Sigmoid colon (tissue), 7 donors: ENCODE measurements around the gene SIAH1. TPM values are rescaled to one million over a fixed set of nuclear protein-coding genes. Genes with fewer than 3 reads are reported as not detected.
"Not testable (repeated sequence)": the region's sequence is repeated elsewhere in the genome, so short reads cannot be mapped to it uniquely, and the experiment has no call there.

Experiments
- DNase-seq: peaks from one replicate; pipeline ENCODE4 v3.0.0-alpha.2; 2019
- H3K27ac ChIP-seq, 4 donors: fragments of 200-600 bp; sonication (generic); one replicate each; pipeline ENCODE4 v1.5.1; 2016 to 2019; ENCODE audit warnings: mild to moderate bottlenecking in 1 of 4
- H3K27me3 ChIP-seq, 3 donors: fragments of 200-600 bp; sonication (generic); one replicate each; pipeline ENCODE4 v1.5.1; 2019; ENCODE audit warnings: mild to moderate bottlenecking in 1 of 3
- H3K36me3 ChIP-seq, 4 donors: fragments of 200-600 bp; sonication (generic); one replicate each; pipeline ENCODE4 v1.5.1; 2016 to 2019
- H3K4me1 ChIP-seq, 4 donors: fragments of 200-600 bp; sonication (generic); one replicate each; pipeline ENCODE4 v1.5.1; 2017 to 2019
- H3K4me3 ChIP-seq, 4 donors: fragments of 200-600 bp; sonication (generic); one replicate each; pipeline ENCODE4 v1.5.1; 2017 to 2019; ENCODE audit warnings: mild to moderate bottlenecking in 2 of 4, moderate library complexity in 1 of 4
- H3K9me3 ChIP-seq, 4 donors: fragments of 200-600 bp in 3 of 4; sonication (generic) in 3 of 4; one replicate each; pipeline versions ENCODE4 v1.5.1 to v1.6.1; 2013 to 2019
- CTCF ChIP-seq, 4 experiments: fragments of 450-650 bp in 3 of 4; fragments of 200-600 bp in 1 of 4; IDR thresholded peaks; one replicate each; pipeline ENCODE4 v1.5.1; 2016 to 2019; ENCODE audit warnings: antibody characterized with exemption in 4 of 4, mild to moderate bottlenecking in 3 of 4, moderate library complexity in 2 of 4
- EP300 ChIP-seq, 4 donors: sonication (generic); formaldehyde crosslinking; IDR thresholded peaks; one replicate each; pipeline ENCODE4 v1.6.1; 2017; ENCODE audit warnings: antibody characterized with exemption in 4 of 4
- POLR2A ChIP-seq, 2 donors: fragments of 450-650 bp; IDR thresholded peaks; one replicate each; pipeline ENCODE4 v1.6.1; 2016; ENCODE audit warnings: antibody characterized with exemption in 2 of 2, mild to moderate bottlenecking in 2 of 2, moderate library complexity in 2 of 2
- POLR2AphosphoS5 ChIP-seq, 4 donors: sonication (generic); formaldehyde crosslinking; IDR thresholded peaks; one replicate each; pipeline ENCODE4 v1.6.1; 2017; ENCODE audit warnings: antibody characterized with exemption in 4 of 4
- WGBS, 2 donors: extraction: QIAGEN DNeasy Blood & Tissue Kit; methylation state at CpG; one replicate each; pipeline ENCODE4 v1.1.7; 2013; 5-methylcytosine and 5-hydroxymethylcytosine counted together
- intact Hi-C: fragments of 100-400 bp; cut with DNase I; formaldehyde crosslinking; loops from one replicate; pipeline ENCODE4 v1.15.1; 2023
- polyA plus RNA-seq, 3 donors: library from polyadenylated mRNA; stranded (reverse); fragments of 200-250 nt; gene quantifications; one replicate each; pipeline ENCODE4 v1.2.3, GENCODE V29; 2013
- total RNA-seq, 4 donors: library from RNA; depleted of rRNA; stranded (reverse); fragments of >200 nt; gene quantifications; one replicate each; pipeline ENCODE4 v1.1.0, GENCODE V29; 2016
- donor health status: healthy with polysubstance abuse.
- donor health status: Bipolar disorder and iron deficiency.
- donor health status: healthy.

Gene SIAH1
- total and polyA plus RNA-seq, 7 donors: 18.1 to 37.4 (median 25.5) TPM

GRCh38 chr16:48382131-48382530 is 3.1 kb downstream of the SIAH1 start:
- no peak for TF ChIP-seq POLR2A (IDR thresholded peaks at IDR 0.05)
- no peak for TF ChIP-seq POLR2AphosphoS5 (IDR thresholded peaks at IDR 0.05)
- TF ChIP-seq EP300 (IDR thresholded peaks at IDR 0.05): no peak
- no peak for TF ChIP-seq CTCF (IDR thresholded peaks at IDR 0.05)
- Histone ChIP-seq H3K27me3 (no peaks in the 10 kb centered on the region), H3K4me3 (no peak overlapping the region), H3K36me3 (no peaks in the 10 kb centered on the region), H3K4me1 (peaks cover 0 to 69% (median 59%) of the 10 kb centered on the region in 4 donors), H3K27ac (peak overlapping the region in 2 of 4 donors; percentile 96 to 98), H3K9me3 (no peaks in the 10 kb centered on the region)
- intact Hi-C loops: loop anchor here (10.0 kb wide), 3 partner anchors 123 to 153 kb away; partner anchors contain the start of genes ABCC11 and LONP2
- WGBS, 2 donors: 96% methylated on average over 4 of the region's 4 CpGs
- DNase-seq: no peak

DNA sequence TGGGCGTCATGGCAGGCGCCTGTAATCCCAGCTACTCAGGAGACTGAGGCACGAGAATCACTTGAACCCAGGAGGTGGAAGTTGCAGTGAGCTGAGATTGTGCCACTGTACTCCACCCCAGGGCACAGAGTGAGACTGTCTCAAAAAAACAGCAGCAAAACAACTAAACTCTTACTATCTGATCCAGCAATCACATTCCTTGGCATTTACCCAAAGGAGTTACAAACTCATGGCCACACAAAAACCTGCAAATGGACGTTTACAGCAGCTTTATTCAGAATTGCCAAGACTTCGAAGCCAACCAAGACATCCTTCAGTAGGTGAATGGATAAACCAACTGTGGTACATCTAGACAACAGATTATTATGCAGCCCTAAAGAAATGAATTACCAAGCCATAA is 4.0 kb downstream of the SIAH1 start:
- no peak overlapping the region for H3K4me3 ChIP-seq
- WGBS, 2 donors: 77 to 86% methylated on average over 5 of the region's 5 CpGs
- TF ChIP-seq CTCF (IDR thresholded peaks at IDR 0.05): no peak
- no peak for TF ChIP-seq POLR2A (IDR thresholded peaks at IDR 0.05)
- TF ChIP-seq POLR2AphosphoS5 (IDR thresholded peaks at IDR 0.05): no peak
- no peak for TF ChIP-seq EP300 (IDR thresholded peaks at IDR 0.05)
- intact Hi-C loops: loop anchor here (10.0 kb wide), 3 partner anchors 124 to 154 kb away; partner anchors contain the start of genes ABCC11 and LONP2
- H3K27me3 ChIP-seq: no peaks in the 10 kb centered on the region
- H3K36me3 ChIP-seq: no peaks in the 10 kb centered on the region
- H3K9me3 ChIP-seq: no peaks in the 10 kb centered on the region
- H3K4me1 ChIP-seq: peaks cover 0 to 74% (median 68%) of the 10 kb centered on the region in 4 donors
- DNase-seq: no peak
- H3K27ac ChIP-seq: no peak overlapping the region

GRCh38 chr16:48378836-48379235 is 6.4 kb downstream of the SIAH1 start:
- DNase-seq: no peak
- TF ChIP-seq POLR2A (IDR thresholded peaks at IDR 0.05) (no peak), CTCF (IDR thresholded peaks at IDR 0.05) (no peak), POLR2AphosphoS5 (IDR thresholded peaks at IDR 0.05) (no peak), EP300 (IDR thresholded peaks at IDR 0.05) (no peak)
- Histone ChIP-seq H3K27ac (no peak overlapping the region), H3K27me3 (no peaks in the 10 kb centered on the region), H3K4me3 (no peak overlapping the region), H3K9me3 (no peaks in the 10 kb centered on the region), H3K4me1 (peaks cover 0 to 93% (median 86%) of the 10 kb centered on the region in 4 donors), H3K36me3 (no peaks in the 10 kb centered on the region)
- 84 to 85% methylated on average over 1 of the region's 1 CpG for WGBS, 2 donors
- intact Hi-C loops: no loop called here

DNA sequence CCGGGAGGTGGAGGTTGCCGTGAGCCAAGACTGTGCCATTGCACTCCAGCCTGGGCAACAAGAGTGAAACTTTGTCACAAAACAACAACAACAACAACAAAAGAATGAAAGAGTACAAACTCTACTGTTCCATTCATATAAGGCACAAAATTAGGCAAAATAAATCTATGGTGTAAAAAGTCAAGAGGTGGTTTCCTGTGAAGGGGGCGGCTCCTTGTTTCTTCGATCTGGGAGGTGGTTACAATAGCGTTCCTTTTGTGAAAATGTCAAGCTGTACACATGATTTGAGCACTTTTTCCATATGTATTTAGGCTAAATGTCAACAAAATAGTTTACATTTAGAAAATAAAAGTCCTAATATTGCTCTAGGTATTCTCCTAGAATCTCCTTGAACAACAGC is 6.9 kb downstream of the SIAH1 start:
- 73 to 83% methylated on average over 5 of the region's 5 CpGs for WGBS, 2 donors
- no peak overlapping the region for H3K4me3 ChIP-seq
- H3K4me1 ChIP-seq: peaks cover 0 to 96% (median 87%) of the 10 kb centered on the region in 4 donors
- intact Hi-C loops: no loop called here
- no peak overlapping the region for H3K27ac ChIP-seq
- H3K36me3 ChIP-seq: no peaks in the 10 kb centered on the region
- TF ChIP-seq EP300 (IDR thresholded peaks at IDR 0.05): no peak
- TF ChIP-seq POLR2AphosphoS5 (IDR thresholded peaks at IDR 0.05): no peak
- TF ChIP-seq POLR2A (IDR thresholded peaks at IDR 0.05): no peak
- no peak for TF ChIP-seq CTCF (IDR thresholded peaks at IDR 0.05)
- no peak for DNase-seq
- H3K27me3 ChIP-seq: no peaks in the 10 kb centered on the region
- no peaks in the 10 kb centered on the region for H3K9me3 ChIP-seq

- H3K4me3 ChIP-seq, intact Hi-C loops, H3K27ac ChIP-seq, H3K36me3 ChIP-seq, DNase-seq, H3K27me3 ChIP-seq, H3K9me3 ChIP-seq: not testable (repeated sequence)
- WGBS, 2 donors: 94 to 95% methylated on average over 7 of the region's 7 CpGs
- peaks cover 0 to 96% (median 86%) of the 10 kb centered on the region in 4 donors for H3K4me1 ChIP-seq
Observed at GRCh38 chr16:48377301-48377700, 7.9 kb downstream of the SIAH1 start.
